Hepatocyte (in vitro differentiated cells): ENCODE results near the gene OTOG.

Experiments used
- EZH2 ChIP-seq: fragments of 200-600 bp; sonication (generic); IDR thresholded peaks from 2 replicates; pipeline ENCODE4 v1.6.1; 2016; ENCODE audit warnings: antibody characterized with exemption, mild to moderate bottlenecking, borderline replicate concordance
- EZH2phosphoT487 ChIP-seq: fragments of 200-600 bp; sonication (generic); IDR thresholded peaks from one replicate; pipeline ENCODE4 v1.6.1; 2018; ENCODE audit warnings: antibody characterized with exemption, mild to moderate bottlenecking, low read depth, moderate library complexity; ENCODE audit not compliant: unreplicated experiment, severe bottlenecking
- TF ChIP-seq, protein P1 (sequence below): fragments of 200-600 bp; sonication (generic); IDR thresholded peaks from 2 replicates; pipeline ENCODE4 v1.5.1; 2016; ENCODE audit warnings: antibody characterized with exemption, mild to moderate bottlenecking; ENCODE audit not compliant: poor library complexity

DNA sequence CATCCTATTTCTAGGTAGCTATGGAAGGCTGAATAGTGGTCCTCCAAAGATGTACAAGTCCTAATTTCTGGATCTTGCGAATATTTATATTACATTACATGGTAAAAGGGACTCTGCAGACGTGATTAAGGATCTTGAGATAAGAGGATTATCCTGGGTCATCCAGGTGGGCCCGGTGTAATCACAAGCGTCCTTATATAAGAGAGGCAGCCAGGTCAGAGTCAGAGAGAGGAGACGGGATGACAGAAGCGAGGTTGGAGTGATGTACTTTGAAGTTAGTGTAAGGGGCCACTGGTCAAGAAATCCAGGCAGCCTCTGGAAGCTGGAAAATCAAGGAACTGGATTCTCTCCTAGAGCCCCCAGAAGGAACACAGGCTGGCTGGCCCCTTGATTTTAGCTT lies 102.2 kb downstream of the OTOG start:
- TF ChIP-seq, protein P1, sequence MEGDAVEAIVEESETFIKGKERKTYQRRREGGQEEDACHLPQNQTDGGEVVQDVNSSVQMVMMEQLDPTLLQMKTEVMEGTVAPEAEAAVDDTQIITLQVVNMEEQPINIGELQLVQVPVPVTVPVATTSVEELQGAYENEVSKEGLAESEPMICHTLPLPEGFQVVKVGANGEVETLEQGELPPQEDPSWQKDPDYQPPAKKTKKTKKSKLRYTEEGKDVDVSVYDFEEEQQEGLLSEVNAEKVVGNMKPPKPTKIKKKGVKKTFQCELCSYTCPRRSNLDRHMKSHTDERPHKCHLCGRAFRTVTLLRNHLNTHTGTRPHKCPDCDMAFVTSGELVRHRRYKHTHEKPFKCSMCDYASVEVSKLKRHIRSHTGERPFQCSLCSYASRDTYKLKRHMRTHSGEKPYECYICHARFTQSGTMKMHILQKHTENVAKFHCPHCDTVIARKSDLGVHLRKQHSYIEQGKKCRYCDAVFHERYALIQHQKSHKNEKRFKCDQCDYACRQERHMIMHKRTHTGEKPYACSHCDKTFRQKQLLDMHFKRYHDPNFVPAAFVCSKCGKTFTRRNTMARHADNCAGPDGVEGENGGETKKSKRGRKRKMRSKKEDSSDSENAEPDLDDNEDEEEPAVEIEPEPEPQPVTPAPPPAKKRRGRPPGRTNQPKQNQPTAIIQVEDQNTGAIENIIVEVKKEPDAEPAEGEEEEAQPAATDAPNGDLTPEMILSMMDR: no peak
- TF ChIP-seq EZH2 (no peak), EZH2phosphoT487 (no peak)
